Limb (tissue), 2 donors: ENCODE data around the gene TMEM143.
A peak's percentile ranks its signal among the peaks of the same experiment; 100 is the strongest.

Experiments
- DNase-seq, 2 donors: peaks; one replicate each; pipeline ENCODE4 v3.0.0-alpha.2; 2016; ENCODE audit errors: extremely low spot score in 2 of 2

TMEM143 gene

GRCh38 chr19:48359123-48359522 lies 4.6 kb downstream of the TMEM143 start:
- no peak for DNase-seq

GRCh38 chr19:48355365-48355954 lies 8.3 kb downstream of the TMEM143 start:
- DNase-seq = no peak

- no peak for DNase-seq
Measured at GRCh38 chr19:48354332-48354992, 9.3 kb downstream of the TMEM143 start.

- no peak for DNase-seq
Measured at GRCh38 chr19:48353677-48354076, 10.1 kb downstream of the TMEM143 start.

GRCh38 chr19:48351341-48351752 lies 12.4 kb downstream of the TMEM143 start:
- DNase-seq = peak in 1 of 2 donors; percentile 78

- DNase-seq = no peak
Measured at GRCh38 chr19:48350856-48351255, 12.9 kb downstream of the TMEM143 start.

GRCh38 chr19:48348737-48349136 lies 15.0 kb downstream of the TMEM143 start:
- no peak for DNase-seq

GRCh38 chr19:48348045-48348444 lies 15.7 kb downstream of the TMEM143 start:
- DNase-seq = no peak

GRCh38 chr19:48346191-48346590 lies 17.5 kb downstream of the TMEM143 start:
- no peak for DNase-seq

- no peak for DNase-seq
Measured at GRCh38 chr19:48344892-48345291, 18.8 kb downstream of the TMEM143 start.

- DNase-seq = no peak
Measured at GRCh38 chr19:48342841-48343540, 20.7 kb downstream of the TMEM143 start.

- no peak for DNase-seq
Measured at GRCh38 chr19:48342414-48342738, 21.4 kb downstream of the TMEM143 start.

GRCh38 chr19:48341515-48342413 lies 22.0 kb downstream of the TMEM143 start:
- DNase-seq = no peak

GRCh38 chr19:48340995-48341394 lies 22.7 kb downstream of the TMEM143 start:
- DNase-seq = no peak

GRCh38 chr19:48338802-48339503 lies 24.8 kb downstream of the TMEM143 start:
- DNase-seq = no peak

GRCh38 chr19:48338253-48338755 lies 25.4 kb downstream of the TMEM143 start:
- no peak for DNase-seq

- DNase-seq = peak; percentile 84 to 88
Measured at GRCh38 chr19:48333467-48334384, 30.0 kb downstream of the TMEM143 start.

GRCh38 chr19:48332662-48333466 lies 30.9 kb downstream of the TMEM143 start:
- DNase-seq = peak; percentile 91 to 98

GRCh38 chr19:48332351-48332661 lies 31.4 kb downstream of the TMEM143 start:
- DNase-seq = no peak
